A673 (cell line): ENCODE results near the gene CTAGE9. TPM values are rescaled to one million over a fixed set of nuclear protein-coding genes. Genes with fewer than 3 reads are reported as not detected.

Experiments used
- BruUV-seq: library from RNA; stranded (reverse); fragments of 400-500 nt; replicated peaks from 2 replicates; lab custom pipeline; 2021; lab: Mats Ljungman, UMichigan
- CTCF ChIA-PET: fragments of 300-600 bp; sonication (Branson Sonifier 250); formaldehyde crosslinking; loops from one replicate; lab custom pipeline; 2022; ENCODE audit warnings: antibody characterized with exemption; lab: Charles Lee
- POLR2A ChIA-PET: fragments of 300-600 bp; sonication (Branson Sonifier 250); formaldehyde crosslinking; loops from one replicate; lab custom pipeline; 2022; ENCODE audit warnings: antibody characterized with exemption; ENCODE audit not compliant: low non-redundant PET; lab: Charles Lee
- DNase-seq: peaks from one replicate; pipeline ENCODE4 v3.0.0-alpha.2; 2015; ENCODE audit warnings: low spot score
- H3K27ac ChIP-seq: fragments of 200-600 bp; sonication (generic); 2 replicates; pipeline ENCODE4 v1.5.1; 2016; ENCODE audit warnings: mixed run types, low read depth, mild to moderate bottlenecking, mixed read lengths, antibody characterized with exemption, low read length; ENCODE audit not compliant: poor library complexity, severe bottlenecking
- H3K27me3 ChIP-seq: fragments of 200-600 bp; sonication (generic); replicated peaks from 2 replicates; pipeline ENCODE4 v1.6.1; 2017; ENCODE audit warnings: mixed run types, low read depth, mild to moderate bottlenecking, mixed read lengths, antibody characterized with exemption, low read length; ENCODE audit not compliant: insufficient read depth, poor library complexity
- H3K36me3 ChIP-seq: fragments of 200-600 bp; sonication (generic); 2 replicates; pipeline ENCODE4 v1.6.1; 2016; ENCODE audit warnings: mixed run types, mild to moderate bottlenecking, mixed read lengths, antibody characterized with exemption, low read length; ENCODE audit not compliant: insufficient read depth, poor library complexity, severe bottlenecking
- H3K4me1 ChIP-seq: fragments of 200-600 bp; sonication (generic); 2 replicates; pipeline ENCODE4 v1.6.1; 2017; ENCODE audit warnings: mixed run types, mild to moderate bottlenecking, mixed read lengths, antibody characterized with exemption, low read length; ENCODE audit not compliant: insufficient read depth, poor library complexity, severe bottlenecking
- H3K4me3 ChIP-seq: fragments of 200-600 bp; sonication (generic); 2 replicates; pipeline ENCODE4 v1.5.1; 2016; ENCODE audit warnings: low read depth, mixed run types, mild to moderate bottlenecking, mixed read lengths, low read length; ENCODE audit not compliant: poor library complexity, severe bottlenecking
- H3K9me3 ChIP-seq: fragments of 200-600 bp; sonication (generic); 2 replicates; pipeline ENCODE4 v1.6.1; 2016; ENCODE audit warnings: mixed run types, low read depth, mild to moderate bottlenecking, mixed read lengths, antibody characterized with exemption, low read length; ENCODE audit not compliant: poor library complexity, severe bottlenecking
- EZH2 ChIP-seq: fragments of 200-600 bp; sonication (generic); IDR thresholded peaks from 2 replicates; pipeline ENCODE4 v1.6.1; 2017; ENCODE audit warnings: borderline replicate concordance, low read depth, mild to moderate bottlenecking, mixed read lengths, antibody characterized with exemption, low read length; ENCODE audit not compliant: poor library complexity, severe bottlenecking
- intact Hi-C: fragments of 100-400 bp; cut with micrococcal nuclease; formaldehyde crosslinking; loops from one replicate; pipeline ENCODE4 v1.10.0; 2022; ENCODE audit not compliant: unreplicated experiment
- total RNA-seq: library from RNA; stranded (reverse); gene quantifications from 2 replicates; pipeline ENCODE4 v1.2.3, GENCODE V29; 2021
- TF ChIP-seq, protein P1 (sequence below): fragments of 300-800, 200-600 bp; sonication (generic); conservative IDR thresholded peaks from 2 replicates; pipeline ENCODE4 v1.5.1; 2017; ENCODE audit warnings: low read depth, mild to moderate bottlenecking, antibody characterized with exemption, low read length, moderate library complexity, mixed read lengths

CTAGE9 gene
- total RNA-seq, 1 experiment from 2014 or later = not detected

DNA sequence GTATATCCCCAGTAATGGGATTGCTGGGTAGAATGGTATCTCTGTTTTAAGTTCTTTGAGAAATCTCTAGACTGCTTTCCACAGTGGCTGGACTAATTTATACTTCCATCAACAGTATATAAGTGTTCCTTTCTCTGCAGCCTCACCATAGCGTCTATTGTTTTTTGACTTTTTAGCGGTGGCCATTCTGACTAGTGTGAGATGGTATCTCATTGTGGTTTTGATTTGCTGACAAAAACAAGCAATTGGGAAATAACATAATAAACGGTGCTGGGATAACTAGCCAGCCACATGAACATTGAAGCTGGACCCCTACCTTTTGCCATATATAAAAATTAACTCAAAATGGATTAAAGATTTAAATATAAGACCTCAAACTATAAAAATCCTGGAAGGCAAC, 23.8 kb downstream of the CTAGE9 start:
- no peak overlapping the region for H3K4me3 ChIP-seq
- no peak overlapping the region for H3K27ac ChIP-seq
- BruUV-seq = no TSS peak
- H3K4me1 ChIP-seq = no peaks in the 10 kb centered on the region
- CTCF ChIA-PET = no interaction called here
- intact Hi-C loops = no loop called here
- no peaks in the 10 kb centered on the region for H3K36me3 ChIP-seq
- no peaks in the 10 kb centered on the region for H3K9me3 ChIP-seq
- DNase-seq = no peak
- no peak for TF ChIP-seq EZH2
- TF ChIP-seq, protein P1, sequence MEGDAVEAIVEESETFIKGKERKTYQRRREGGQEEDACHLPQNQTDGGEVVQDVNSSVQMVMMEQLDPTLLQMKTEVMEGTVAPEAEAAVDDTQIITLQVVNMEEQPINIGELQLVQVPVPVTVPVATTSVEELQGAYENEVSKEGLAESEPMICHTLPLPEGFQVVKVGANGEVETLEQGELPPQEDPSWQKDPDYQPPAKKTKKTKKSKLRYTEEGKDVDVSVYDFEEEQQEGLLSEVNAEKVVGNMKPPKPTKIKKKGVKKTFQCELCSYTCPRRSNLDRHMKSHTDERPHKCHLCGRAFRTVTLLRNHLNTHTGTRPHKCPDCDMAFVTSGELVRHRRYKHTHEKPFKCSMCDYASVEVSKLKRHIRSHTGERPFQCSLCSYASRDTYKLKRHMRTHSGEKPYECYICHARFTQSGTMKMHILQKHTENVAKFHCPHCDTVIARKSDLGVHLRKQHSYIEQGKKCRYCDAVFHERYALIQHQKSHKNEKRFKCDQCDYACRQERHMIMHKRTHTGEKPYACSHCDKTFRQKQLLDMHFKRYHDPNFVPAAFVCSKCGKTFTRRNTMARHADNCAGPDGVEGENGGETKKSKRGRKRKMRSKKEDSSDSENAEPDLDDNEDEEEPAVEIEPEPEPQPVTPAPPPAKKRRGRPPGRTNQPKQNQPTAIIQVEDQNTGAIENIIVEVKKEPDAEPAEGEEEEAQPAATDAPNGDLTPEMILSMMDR = no peak
- H3K27me3 ChIP-seq = no peaks in the 10 kb centered on the region
- POLR2A ChIA-PET = no interaction called here

DNA sequence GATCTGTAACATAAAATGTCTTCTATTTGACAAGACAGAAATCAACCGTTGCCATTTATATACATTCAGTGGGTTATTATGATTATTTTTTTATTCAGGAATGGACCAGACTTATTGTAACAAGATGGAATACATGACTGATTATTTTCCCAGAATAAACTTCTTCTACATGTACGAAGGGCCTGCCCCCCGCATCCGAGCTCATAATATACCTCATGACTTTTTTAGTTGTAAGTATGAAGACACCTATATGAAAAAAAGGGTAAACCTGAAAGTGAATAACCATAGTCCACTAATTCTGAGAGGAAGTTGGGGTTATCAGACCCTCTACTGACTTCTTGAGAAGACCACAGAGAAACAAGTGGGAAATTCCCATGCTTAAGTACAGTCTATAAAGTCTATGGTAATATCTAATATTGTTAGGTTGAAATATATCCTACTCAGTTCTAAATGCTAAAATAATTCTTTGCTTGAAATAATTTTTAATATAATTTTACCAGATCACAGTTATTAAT, 25.5 kb downstream of the CTAGE9 start:
- ChIA-PET POLR2A (no interaction called here), CTCF (no interaction called here)
- BruUV-seq = no TSS peak
- no peaks in the 10 kb centered on the region for H3K9me3 ChIP-seq
- no peaks in the 10 kb centered on the region for H3K36me3 ChIP-seq
- DNase-seq = no peak
- H3K27me3 ChIP-seq = no peaks in the 10 kb centered on the region
- TF ChIP-seq, protein P1 = no peak
- no peak for TF ChIP-seq EZH2
- H3K4me3 ChIP-seq = no peak overlapping the region
- H3K4me1 ChIP-seq = no peaks in the 10 kb centered on the region
- intact Hi-C loops = no loop called here
- no peak overlapping the region for H3K27ac ChIP-seq

DNA sequence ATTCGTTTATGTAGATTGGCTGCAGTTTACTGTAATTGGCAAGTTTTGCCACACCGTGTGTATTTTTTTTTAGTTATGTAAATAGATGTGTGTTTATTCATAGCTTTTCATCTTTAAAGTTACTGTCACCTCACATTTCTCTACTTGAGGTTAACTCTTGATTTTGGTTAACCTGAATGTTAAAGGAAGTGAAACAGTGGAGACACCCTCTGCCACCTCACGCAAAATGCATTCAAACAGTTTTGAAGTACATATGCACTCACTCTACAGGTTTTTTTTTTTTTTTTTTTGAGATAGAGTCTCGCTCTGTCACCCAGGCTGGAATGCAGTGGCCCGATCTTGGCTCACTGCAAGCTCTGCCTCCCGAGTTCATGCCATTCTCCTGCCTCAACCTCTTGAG, 27.3 kb downstream of the CTAGE9 start:
- intact Hi-C loops = no loop called here
- Histone ChIP-seq H3K27me3 (no peaks in the 10 kb centered on the region), H3K36me3 (no peaks in the 10 kb centered on the region), H3K4me1 (no peaks in the 10 kb centered on the region), H3K27ac (no peak overlapping the region), H3K4me3 (no peak overlapping the region), H3K9me3 (no peaks in the 10 kb centered on the region)
- no peak for TF ChIP-seq EZH2
- POLR2A ChIA-PET = no interaction called here
- BruUV-seq = no TSS peak
- no peak for DNase-seq
- CTCF ChIA-PET = interaction anchor here (0.7 kb wide), 1 partner anchor 228 kb away, joined by 7 read pairs; no protein-coding TSS in a partner anchor

DNA sequence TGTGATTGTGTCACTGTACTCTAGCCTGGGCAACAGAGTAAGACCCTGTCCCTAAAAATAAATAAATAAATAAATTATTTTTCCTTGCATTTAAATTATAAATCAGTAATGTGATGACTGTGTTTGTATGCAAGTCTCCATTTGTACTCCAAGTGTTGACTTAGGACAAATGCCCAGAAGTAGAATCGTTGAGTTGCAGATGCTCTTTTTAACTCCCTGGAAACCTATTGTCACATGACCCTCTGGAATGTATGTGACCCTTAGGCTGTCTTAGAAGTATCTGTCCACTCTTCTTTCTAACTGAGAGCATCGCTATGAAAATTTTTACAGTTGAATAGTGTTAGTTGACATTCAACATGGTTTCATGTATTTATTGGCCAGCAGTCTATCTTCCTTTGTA, 28.4 kb downstream of the CTAGE9 start:
- no peak overlapping the region for H3K27ac ChIP-seq
- BruUV-seq = no TSS peak
- no peaks in the 10 kb centered on the region for H3K36me3 ChIP-seq
- intact Hi-C loops = no loop called here
- no peaks in the 10 kb centered on the region for H3K27me3 ChIP-seq
- DNase-seq = no peak
- no peaks in the 10 kb centered on the region for H3K4me1 ChIP-seq
- H3K9me3 ChIP-seq = no peaks in the 10 kb centered on the region
- no peak overlapping the region for H3K4me3 ChIP-seq
- ChIA-PET CTCF (no interaction called here), POLR2A (no interaction called here)
- no peak for TF ChIP-seq EZH2
- TF ChIP-seq, protein P1 = no peak
